HG02852 (cell line): ENCODE results near the gene WDR18.
A peak's percentile ranks its signal among the peaks of the same experiment; 100 is the strongest.

ENCODE experiments used
- ATAC-seq: cut with Tn5 transposase; IDR thresholded peaks from one replicate; pipeline ENCODE4 v1.9.1; 2021; ENCODE audit warnings: mild to moderate bottlenecking, moderate library complexity; ENCODE audit not compliant: unreplicated experiment

The WDR18 gene, protein sequence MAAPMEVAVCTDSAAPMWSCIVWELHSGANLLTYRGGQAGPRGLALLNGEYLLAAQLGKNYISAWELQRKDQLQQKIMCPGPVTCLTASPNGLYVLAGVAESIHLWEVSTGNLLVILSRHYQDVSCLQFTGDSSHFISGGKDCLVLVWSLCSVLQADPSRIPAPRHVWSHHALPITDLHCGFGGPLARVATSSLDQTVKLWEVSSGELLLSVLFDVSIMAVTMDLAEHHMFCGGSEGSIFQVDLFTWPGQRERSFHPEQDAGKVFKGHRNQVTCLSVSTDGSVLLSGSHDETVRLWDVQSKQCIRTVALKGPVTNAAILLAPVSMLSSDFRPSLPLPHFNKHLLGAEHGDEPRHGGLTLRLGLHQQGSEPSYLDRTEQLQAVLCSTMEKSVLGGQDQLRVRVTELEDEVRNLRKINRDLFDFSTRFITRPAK

DNA sequence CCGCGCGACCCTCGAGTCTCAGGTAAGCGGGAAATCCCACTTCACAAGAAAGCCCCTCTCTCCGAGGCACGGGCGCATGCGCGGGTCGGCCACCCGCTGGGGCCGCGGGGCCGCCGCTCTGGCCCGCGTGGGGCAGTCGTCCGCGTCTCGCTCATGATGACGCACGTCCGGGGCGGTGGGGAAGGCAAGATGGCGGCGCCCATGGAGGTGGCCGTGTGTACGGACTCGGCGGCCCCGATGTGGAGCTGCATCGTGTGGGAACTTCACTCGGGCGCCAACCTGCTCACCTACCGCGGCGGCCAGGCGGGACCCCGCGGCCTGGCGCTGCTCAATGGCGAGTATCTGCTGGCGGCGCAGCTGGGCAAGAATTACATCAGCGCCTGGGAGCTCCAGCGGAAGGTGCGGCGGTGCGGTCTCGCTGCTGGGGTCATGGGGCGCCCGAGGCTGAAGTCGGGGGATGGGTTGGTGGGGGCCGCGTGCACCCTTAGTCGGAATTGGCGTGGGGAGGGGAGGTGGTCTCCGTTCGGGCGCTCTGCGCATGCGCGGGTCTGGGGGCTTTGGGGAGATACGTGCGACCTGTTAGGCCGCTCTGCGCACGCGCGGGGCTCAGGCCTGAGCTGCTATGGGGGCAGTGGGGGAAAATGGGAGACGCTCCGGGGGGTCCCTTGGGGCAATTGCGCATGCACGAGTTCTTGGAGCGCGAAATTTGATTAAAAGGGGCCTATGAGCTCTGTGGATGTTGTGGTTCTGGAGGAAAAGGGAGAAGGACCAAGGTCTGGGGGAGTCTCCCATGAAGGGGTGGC lies at the start of gene WDR18:
Gene WDR18, plus strand, starts transcription at position 181 of the 803 bp plus-strand sequence. Its CDS starts 9 bp downstream, at position 190.
- ATAC-seq = peak; percentile 77

DNA sequence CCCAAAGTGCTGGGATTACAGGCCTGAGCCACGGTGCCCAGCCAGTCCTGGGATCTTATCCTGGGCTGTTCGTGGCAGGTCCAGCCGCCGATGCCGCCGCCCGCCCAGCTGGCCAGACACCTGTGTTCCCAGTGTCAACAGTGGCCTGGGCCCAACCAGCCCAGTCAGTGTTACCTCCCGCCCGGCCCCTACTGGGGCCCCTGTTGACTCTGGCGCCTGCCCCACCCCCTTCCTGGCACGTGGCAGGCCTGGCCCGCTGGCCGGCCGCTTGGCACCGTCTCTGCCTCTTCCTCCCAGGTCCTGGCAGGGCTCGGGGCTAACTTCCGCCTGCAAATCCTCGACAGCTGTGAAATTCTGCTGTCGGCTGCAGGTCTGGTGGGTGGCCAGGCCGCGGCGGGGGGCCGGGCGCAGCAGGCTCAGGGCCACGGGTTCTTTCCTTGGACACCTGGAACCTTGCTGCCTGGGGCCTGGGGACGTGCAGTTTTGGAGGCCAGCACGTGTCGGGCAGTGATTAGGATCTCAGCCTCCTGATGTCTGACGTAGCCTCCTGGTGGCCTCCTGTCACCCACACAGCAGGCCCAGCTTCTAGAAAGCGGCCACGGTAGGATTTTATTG lies 49.2 kb upstream of the WDR18 start:
- no peak for ATAC-seq

DNA sequence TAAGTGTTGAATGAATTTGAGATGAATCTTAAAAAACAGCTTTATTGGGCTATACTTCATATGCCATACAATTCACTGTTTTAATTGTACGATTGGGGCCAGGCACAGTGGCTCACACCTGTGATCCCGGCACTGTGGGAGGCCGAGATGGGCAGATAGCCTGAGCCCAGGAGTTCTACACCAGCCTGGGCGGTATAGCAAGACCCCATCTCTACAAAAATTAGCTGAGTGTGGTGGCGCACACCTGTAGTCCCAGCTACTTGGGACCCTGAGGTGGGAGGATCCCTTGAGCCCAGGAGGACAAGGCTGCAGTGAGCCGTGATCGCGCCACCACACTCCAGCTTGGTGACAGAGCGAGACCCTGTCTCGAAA lies 48.0 kb upstream of the WDR18 start:
- ATAC-seq = no peak

DNA sequence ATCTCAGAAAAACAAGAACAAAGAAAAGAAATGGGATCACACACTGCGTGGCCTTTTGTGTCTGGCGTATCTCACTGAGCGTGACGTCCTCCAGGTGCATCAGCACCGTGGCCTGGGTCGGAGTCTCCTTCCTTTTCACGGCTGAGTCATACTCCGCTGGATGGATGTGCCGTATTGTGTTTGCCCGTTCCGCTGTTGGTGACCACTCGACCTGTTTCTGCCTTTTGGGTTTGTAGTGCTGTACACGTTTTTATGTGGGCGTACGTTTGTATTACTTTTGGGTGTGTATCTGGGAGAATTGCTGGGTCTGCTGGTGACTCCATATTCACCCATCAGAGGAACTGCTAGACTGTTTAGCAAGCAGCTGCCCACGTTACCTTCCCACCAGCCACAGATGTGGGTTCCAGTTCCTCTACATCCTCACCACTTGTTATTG lies 46.9 kb upstream of the WDR18 start:
- ATAC-seq = no peak

DNA sequence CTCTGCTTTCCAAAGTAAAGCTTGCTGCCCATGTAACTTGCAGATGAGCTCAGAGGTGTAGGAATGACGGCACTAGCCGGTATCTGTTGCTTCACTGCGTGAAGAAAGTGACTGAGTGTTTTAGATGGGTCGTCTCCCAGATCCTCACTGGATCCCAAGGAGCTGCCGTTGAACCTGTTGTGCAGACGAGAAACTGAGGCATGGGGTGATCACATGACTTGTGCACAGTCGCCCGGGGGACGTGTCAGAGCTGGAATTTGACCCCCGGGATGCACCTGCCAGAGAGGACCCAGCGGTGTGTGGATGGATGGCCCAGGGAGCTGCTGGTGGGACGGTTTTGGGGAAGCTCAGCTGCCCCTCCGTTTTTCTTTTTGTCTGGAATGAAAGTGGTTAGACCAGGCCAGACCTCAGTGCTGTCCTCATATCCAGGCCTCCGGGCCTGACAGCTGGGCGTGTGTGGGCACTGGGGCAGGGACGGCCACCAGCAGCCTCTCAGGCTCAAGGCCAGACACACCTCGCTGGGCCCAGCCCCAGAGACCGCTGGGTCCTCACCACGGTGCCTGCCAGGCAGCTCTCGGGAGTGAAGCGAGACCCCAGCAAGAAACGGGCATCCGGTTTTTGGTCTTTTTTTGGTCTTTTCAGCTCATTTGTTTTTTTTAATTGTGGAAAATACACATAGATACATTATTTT lies 45.8 kb upstream of the WDR18 start:
- ATAC-seq = no peak

DNA sequence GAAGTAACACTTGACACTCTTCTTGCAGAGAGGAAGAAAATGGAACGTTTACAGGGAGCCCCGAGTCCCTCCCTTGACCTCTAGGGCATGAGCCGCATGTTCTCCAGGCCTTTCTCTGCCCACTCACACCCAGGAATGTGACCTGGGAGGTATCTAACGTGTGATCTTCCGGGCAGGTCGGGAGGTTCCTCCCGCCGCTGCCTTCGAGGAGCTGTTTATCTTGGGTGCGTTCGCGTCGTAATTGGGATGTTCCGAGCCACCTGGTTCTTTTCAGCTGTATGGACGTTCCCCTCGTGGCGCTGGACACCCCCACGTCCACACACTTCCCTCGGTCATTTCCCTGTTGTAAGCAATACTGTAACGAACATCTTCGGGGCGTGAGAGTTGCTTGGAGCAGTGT lies 44.7 kb upstream of the WDR18 start:
- no peak for ATAC-seq

DNA sequence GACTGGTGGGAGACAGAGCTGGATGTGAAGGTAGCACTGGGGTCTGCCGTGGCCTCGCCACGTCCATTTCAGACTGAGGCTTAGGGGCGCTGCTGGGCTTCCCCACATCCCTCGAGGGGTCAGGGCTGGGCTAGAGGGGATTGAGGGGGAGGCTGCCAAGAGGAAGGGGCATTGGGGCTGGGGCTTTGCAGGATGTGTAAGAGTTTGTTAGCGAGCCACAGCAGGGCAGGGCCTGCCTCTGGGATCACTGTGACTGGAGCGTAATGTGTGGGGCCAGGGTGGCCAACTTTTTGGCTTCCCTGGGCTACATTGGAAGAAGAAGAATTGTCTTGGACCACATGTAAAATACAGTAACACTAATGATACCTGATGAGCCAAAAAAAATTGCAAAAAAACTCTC lies 44.2 kb upstream of the WDR18 start:
- ATAC-seq = no peak

DNA sequence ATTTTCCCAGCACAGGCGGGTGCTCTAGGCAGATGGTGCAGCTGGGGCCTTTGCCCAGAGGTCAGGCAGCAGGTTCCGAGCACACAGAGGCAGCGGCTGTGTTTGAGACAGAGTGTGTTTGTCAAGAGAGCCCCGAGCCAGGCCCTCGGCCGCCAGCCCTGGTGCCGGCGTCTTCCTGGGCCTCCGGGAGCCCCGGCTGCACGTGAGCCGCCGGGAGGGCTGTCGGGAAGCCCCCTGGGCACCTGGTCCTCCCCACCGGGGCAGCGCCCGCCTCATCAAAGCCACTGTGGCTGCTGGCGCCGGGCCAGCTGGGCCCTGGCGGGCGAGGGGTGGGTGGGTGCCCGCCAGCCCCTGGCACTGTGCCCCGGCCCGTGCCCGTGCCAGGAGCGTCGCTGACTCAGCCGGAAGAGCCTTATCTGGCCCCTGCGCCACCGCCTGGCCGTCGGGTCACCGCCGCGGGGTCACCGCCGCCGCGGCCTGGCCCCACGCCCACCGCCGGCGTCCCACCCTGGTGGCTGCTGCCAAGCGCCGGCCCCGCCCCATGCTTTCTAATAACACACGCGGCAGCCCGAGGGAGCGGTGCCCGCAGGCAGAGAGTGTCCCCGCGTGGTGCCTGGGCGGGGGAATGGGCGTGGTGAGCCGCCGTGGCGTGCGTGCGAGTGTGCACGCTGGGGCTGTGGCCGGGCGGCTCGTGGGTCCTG lies 43.4 kb upstream of the WDR18 start:
- ATAC-seq = no peak

DNA sequence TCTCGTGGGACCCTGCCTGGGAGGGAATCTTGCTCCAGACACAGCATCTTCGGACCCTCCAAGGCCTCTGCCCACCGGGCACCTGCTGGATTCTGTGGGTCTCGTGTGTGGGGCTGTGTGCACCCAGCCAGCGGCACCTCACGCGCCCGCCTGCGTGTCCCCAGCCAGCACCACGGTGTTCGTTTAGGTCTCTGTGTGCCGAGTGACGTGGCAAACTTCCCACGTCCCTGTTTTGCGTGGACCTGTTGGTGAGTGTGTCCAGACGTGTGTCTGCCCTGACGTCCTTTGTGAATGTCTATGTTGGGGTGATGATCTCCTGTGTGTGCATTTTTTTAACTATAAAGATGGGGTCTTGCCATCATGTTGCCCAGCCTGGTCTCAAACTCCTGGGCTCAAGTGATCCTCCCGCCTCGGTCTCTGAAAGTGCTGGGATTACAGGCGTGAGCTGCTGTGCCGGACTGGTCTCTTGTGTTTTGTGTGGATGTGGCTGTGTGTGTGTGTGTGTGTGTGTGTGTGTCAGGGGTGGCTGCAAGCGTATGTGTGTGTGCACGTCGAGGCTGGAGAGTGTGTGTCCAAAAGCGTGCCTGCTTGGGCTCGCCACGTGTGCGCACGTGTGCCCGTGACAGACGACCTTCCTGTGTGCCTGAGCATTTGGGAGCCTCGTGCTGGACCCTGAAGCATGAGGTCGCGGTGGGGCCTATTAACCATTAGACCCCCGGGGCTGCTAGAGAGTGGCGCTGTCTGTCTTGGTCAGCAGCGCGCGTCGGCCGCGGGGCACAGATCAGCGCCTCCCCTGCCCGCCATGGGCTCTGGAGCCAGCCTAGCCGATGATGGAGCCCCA lies 42.6 kb upstream of the WDR18 start:
- ATAC-seq = no peak

DNA sequence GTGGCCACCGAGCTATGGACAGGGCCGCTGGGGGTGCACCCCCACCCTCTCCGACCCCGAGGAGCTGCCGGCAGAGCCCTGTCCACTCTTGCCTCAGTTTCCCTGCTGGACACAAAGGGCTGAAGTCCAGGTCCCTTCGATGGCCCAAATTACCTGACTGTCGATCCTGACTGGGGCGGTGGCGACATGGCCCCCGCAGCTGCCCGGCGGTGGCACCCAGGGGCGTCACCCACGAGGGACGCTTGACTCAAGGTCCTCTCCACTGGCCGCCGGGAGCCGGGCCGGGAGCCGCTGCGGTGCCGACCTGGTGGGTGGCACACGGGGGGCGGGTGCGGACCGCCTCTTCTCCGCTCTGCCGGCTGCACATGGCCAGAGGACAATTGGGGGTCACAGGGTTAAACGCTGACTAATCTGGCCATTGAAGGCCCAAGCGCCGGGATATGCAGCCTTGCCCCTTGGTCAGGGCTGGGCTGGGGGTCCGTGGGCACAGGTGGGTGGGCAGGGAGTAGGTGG lies 42.0 kb upstream of the WDR18 start:
- no peak for ATAC-seq

DNA sequence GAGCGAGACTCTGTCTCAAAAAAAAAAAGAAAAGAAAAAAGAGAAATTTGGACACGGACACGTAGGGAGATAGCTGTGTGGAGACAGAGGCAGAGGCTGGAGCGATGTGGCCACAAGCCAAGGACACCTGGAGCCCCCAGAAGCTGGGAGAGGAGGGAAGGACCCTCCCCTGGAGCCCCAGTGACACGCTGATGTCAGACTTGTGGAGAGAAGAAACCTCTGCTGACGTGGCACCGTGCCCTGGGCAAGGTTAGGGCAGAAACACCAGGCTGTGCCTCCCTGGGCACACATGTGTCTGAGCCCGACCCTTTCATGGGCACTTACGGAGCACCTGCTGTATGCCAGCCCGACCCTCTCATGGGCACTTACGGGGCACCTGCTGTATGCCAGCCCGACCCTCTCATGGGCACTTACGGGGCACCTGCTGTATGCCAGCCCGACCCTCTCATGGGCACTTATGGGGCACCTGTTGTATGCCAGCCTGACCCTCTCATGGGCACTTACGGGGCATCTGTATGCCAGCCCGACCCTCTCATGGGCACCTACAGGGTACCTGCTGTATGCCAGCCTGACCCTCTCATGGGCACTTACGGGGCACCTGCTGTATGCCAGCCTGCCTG lies 40.5 kb upstream of the WDR18 start:
- ATAC-seq = no peak

DNA sequence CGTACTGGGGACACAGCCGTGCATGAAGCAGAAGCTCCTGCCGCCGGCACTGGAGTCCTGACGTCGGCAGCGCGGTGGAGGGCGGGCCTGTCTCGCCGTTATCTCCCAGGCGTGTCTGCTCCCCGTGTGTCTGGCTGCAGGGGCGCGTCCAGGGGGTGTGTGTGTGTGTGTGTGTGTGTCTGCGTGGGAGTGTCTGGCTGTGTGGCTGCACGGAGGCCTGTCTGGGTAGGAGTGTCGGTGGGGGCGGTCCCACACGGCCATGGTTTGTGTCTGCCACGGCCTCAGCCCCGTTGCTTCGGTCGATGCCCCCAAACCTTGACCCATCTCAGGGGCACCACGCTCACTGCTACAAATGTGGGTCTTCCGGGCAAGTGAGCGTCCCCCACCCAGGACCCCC lies 40.0 kb upstream of the WDR18 start:
- no peak for ATAC-seq

DNA sequence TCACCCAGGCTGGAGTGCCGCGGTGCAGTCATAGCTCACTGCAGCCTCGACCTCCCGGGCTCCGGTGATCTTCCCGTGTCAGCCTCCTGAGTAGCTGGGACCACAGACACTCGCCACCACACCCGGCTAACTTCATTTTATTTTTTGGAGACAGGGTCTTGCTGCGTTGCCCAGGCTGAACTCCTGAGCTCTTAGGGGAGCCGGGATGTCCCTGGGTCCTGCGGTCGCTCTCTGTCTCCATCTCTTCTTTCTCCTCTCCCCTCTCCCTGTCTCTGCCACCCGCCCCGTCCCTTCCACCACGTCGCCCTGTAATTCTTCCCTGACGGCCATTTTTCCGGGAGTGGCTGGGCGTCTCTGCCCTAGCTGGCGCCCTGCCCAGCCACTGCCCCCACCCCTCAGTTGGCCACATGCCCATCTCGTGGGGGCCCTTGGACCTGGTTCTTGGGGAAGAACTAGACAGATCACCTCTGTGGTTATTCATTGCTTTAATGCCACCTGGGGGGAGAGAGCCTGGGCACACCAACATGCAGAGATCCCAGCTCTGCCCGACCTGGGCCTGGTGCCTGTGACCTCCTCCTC lies 39.4 kb upstream of the WDR18 start:
- no peak for ATAC-seq

DNA sequence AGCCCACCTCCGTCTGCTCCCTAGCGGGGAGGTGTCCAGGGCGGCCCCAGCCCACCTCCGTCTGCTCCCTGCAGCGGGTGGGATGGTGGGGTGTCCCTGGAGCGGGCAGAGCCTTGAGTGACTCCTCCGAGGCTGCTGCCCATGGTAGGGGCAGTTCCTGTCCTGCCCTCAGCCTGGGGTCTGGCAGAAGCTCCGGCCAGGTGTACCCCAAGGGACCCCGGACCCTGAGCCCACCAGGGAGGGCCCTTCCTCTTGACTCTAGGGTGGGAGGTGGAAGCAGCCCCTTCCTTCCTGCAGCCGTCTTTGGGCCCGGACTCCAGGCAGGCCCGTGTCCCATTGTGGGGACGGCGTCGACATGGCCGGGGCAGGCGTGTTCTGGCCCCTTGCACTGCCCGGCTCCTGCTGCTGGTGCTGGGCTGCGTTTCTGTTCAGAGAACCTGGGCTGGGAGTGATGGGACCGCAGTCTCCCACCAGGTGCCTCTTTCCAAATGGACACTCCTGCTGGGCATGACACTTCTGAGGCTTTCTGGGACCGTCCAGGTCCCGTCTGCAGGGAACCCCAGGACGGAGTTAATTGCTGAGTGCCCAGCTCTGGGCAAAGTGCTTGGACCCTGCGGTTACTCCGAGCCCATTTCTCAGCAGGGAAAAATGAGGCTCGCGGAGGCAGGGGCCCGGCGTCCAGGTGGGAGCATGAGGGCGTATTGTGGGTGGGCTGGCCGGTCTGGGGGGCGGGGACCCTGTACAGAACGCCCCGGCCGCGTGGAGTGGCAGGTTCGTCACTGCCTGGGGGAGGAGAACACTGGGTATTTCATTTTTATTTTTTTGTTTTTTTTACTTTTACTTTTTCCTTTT lies 38.5 kb upstream of the WDR18 start:
- no peak for ATAC-seq

DNA sequence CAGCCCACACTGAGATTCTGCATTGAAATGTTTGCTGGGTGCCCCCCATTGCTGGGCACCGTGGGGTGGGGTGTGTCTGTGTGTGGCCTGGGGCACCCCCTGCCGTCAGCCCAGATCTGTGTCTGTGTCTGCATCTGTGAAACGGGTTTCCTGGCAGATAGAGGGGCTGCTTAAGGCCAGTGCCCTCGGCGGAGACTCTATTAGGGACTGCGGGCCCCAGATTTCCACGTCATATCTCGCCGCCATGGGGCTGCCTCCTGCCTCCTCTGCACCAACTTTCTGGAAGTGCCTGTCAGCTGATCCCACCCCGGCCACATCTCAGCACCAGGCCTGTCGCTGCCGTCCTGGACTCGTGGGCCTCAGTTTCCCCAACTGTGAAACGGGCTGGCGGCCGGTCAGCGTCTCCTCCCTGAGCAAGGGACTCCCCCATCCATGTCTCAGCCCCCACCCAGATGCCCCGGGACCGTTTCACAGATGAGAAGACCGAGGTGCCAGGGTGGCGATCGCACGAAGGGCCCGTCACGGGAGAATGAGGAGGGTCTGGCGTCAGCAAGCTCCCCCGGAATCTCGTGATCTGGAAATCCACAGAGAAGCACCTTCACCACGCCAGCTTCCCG lies 36.9 kb upstream of the WDR18 start:
- peak; percentile 13 for ATAC-seq

DNA sequence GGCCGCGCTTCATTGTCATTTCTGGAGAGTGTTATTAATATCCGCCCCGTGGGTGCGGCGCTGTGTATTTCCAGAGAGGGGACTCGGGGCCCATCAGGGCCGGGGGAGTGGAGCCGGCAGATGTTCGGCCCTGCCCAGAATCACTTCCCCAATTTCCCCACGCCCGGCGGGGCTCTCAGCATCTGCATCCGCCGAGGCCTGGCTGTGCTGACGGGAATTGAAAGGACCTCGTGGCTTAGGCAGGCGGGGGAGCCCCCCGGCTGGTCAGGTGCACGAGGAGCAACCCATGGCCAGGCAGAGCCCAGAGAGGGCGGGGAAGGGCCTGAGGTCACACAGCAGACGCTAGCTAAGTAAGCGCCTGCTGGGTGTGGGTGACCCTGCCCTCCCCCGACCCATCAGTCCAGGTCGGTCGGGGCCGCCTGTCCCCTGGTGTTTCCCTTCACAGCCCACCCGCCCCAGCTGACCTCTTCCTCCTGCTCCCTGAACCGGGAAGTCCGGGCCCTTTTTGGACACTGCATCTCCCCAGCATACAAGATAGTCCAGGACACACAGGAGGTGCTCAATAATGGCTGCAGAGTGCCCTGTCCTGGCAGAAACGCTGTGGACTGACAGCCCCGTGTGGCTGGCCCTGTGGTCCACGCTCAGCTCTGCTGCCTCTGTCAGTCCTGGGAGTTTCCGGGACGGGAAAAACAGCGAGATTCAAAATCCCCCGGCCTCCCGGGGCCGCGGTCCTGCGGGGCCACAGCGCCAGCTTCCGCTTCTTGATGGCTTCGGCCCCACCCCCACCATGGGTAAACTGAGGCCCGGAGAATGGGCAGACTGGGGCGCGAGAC lies 36.2 kb upstream of the WDR18 start:
- peak; percentile 64 for ATAC-seq
